ENCODE results near the gene AKR1B15.
"Not testable (repeated sequence)": the region's sequence is repeated elsewhere in the genome, so short reads cannot be mapped to it uniquely, and the experiment has no call there.

AKR1B15 gene

GRCh38 chr7:134533288-134533771 lies 15.6 kb upstream of the AKR1B15 start:
- no peak for TF ChIP-seq CTCF (conservative IDR thresholded peaks at IDR 0.05)
- H3K27ac ChIP-seq: no peak overlapping the region

GRCh38 chr7:134534633-134535032 lies 14.3 kb upstream of the AKR1B15 start:
- no peak for TF ChIP-seq ZFX (IDR thresholded peaks at IDR 0.05)
- TF ChIP-seq CTCF (conservative IDR thresholded peaks at IDR 0.05): no peak
- no peak overlapping the region for H3K27ac ChIP-seq

GRCh38 chr7:134535272-134535918 lies 13.5 kb upstream of the AKR1B15 start:
- no peak overlapping the region for H3K27ac ChIP-seq
- TF ChIP-seq ZFX (IDR thresholded peaks at IDR 0.05) (no peak), CTCF (conservative IDR thresholded peaks at IDR 0.05) (no peak)

GRCh38 chr7:134535919-134536299 lies 13.0 kb upstream of the AKR1B15 start:
- H3K27ac ChIP-seq: no peak overlapping the region
- TF ChIP-seq ZFX (IDR thresholded peaks at IDR 0.05) (no peak), CTCF (conservative IDR thresholded peaks at IDR 0.05) (no peak)

GRCh38 chr7:134536558-134536957 lies 12.4 kb upstream of the AKR1B15 start:
- not testable (repeated sequence) for H3K27ac ChIP-seq

GRCh38 chr7:134537273-134537781 lies 11.6 kb upstream of the AKR1B15 start:
- not testable (repeated sequence) for H3K27ac ChIP-seq

- TF ChIP-seq ZFX (IDR thresholded peaks at IDR 0.05): no peak
- TF ChIP-seq CTCF (conservative IDR thresholded peaks at IDR 0.05): no peak
- no peak overlapping the region for H3K27ac ChIP-seq
These were observed 9.4 kb upstream of the AKR1B15 start for GRCh38 chr7:134539380-134540004.

- not testable (repeated sequence) for H3K27ac ChIP-seq
These were observed 7.3 kb upstream of the AKR1B15 start for GRCh38 chr7:134541501-134542194.

All from C4-2B (cell line).